Astrocyte (in vitro differentiated cells and primary cell): ENCODE data around the gene ARAP2. TPM values are rescaled to one million over a fixed set of nuclear protein-coding genes. Genes with fewer than 3 reads are reported as not detected.

ENCODE experiments used
- DNase-seq: peaks from one replicate; pipeline ENCODE4 v3.0.0-alpha.2; 2010; ENCODE audit warnings: low read depth
- FAIRE-seq: peaks from 2 replicates; lab custom pipeline; 2011; peaks lifted over from hg19 to GRCh38; lab: Jason Lieb, UNC
- H2AFZ ChIP-seq: 2 replicates; pipeline ENCODE4 v1.6.0; 2012; ENCODE audit warnings: low read depth, low read length, inconsistent platforms
- H3K27ac ChIP-seq: 2 replicates; pipeline ENCODE4 v1.5.1; 2011; ENCODE audit warnings: low read depth, low read length, inconsistent platforms
- H3K27me3 ChIP-seq: 2 replicates; pipeline ENCODE4 v1.6.0; 2011; ENCODE audit warnings: low read length, inconsistent platforms; ENCODE audit not compliant: insufficient read depth
- H3K36me3 ChIP-seq: 2 replicates; pipeline ENCODE4 v1.5.1; 2011; ENCODE audit warnings: low read length, inconsistent platforms; ENCODE audit not compliant: insufficient read depth
- H3K4me1 ChIP-seq: 2 replicates; pipeline ENCODE4 v1.5.1; 2011; ENCODE audit warnings: low read length, inconsistent platforms; ENCODE audit not compliant: insufficient read depth
- H3K4me2 ChIP-seq: 2 replicates; pipeline ENCODE4 v1.6.0; 2012; ENCODE audit warnings: low read length, inconsistent platforms
- H3K4me3 ChIP-seq: 2 replicates; pipeline ENCODE4 v1.5.1; 2011; ENCODE audit warnings: low read depth, mild to moderate bottlenecking, low read length, inconsistent platforms; ENCODE audit not compliant: insufficient read depth
- H3K79me2 ChIP-seq: 2 replicates; pipeline ENCODE4 v1.6.0; 2012; ENCODE audit warnings: mild to moderate bottlenecking, low read length, inconsistent platforms; ENCODE audit not compliant: insufficient read depth
- H3K9ac ChIP-seq: 2 replicates; pipeline ENCODE4 v1.6.0; 2012; ENCODE audit warnings: mild to moderate bottlenecking, low read length, inconsistent platforms
- H3K9me3 ChIP-seq: 2 replicates; pipeline ENCODE4 v1.5.1; 2012; ENCODE audit warnings: low read depth, mild to moderate bottlenecking, low read length, inconsistent platforms; ENCODE audit not compliant: insufficient read depth
- H4K20me1 ChIP-seq: 2 replicates; pipeline ENCODE4 v1.6.0; 2012; ENCODE audit warnings: low read length, inconsistent platforms; ENCODE audit not compliant: insufficient read depth
- H3K27ac Mint-ChIP-seq: one replicate; pipeline ENCODE4 v1.8.0; 2021; ENCODE audit warnings: mild to moderate bottlenecking, mixed read lengths; ENCODE audit not compliant: unreplicated experiment
- H3K27me3 Mint-ChIP-seq: one replicate; pipeline ENCODE4 v1.8.0; 2021; ENCODE audit warnings: low read depth, mixed read lengths; ENCODE audit not compliant: unreplicated experiment
- H3K36me3 Mint-ChIP-seq: one replicate; pipeline ENCODE4 v1.8.0; 2021; ENCODE audit warnings: low read depth, mixed read lengths; ENCODE audit not compliant: unreplicated experiment
- H3K4me1 Mint-ChIP-seq: one replicate; pipeline ENCODE4 v1.8.0; 2021; ENCODE audit warnings: low read depth, mixed read lengths; ENCODE audit not compliant: unreplicated experiment
- H3K4me3 Mint-ChIP-seq: one replicate; pipeline ENCODE4 v1.8.0; 2021; ENCODE audit warnings: mild to moderate bottlenecking, moderate library complexity, mixed read lengths; ENCODE audit not compliant: unreplicated experiment
- H3K9me3 Mint-ChIP-seq: one replicate; pipeline ENCODE4 v1.8.0; 2021; ENCODE audit warnings: mild to moderate bottlenecking, mixed read lengths; ENCODE audit not compliant: unreplicated experiment
- EZH2 ChIP-seq: IDR thresholded peaks from 2 replicates; pipeline ENCODE4 v1.6.1; 2012; ENCODE audit warnings: mild to moderate bottlenecking, low read length, inconsistent platforms; ENCODE audit not compliant: insufficient read depth
- total RNA-seq: library from RNA; stranded (reverse); gene quantifications from 2 replicates; pipeline ENCODE4 v1.2.1, GENCODE V29; 2021
- TF ChIP-seq, protein P1 (sequence below): IDR thresholded peaks from 2 replicates; pipeline ENCODE4 v1.5.1; 2011; ENCODE audit warnings: low read depth, mild to moderate bottlenecking, inconsistent platforms, low read length, moderate library complexity; ENCODE audit not compliant: insufficient read depth

ARAP2 gene
- total RNA-seq, 1 donor from 2014 or later: 9.6 TPM

- no peak overlapping the region for H2AFZ ChIP-seq
- H3K4me3 ChIP-seq: no peak overlapping the region
- Mint-ChIP-seq H3K27ac (no peak overlapping the region), H3K4me1 (no peaks in the 10 kb centered on the region), H3K9me3 (no peaks in the 10 kb centered on the region), H3K27me3 (no peaks in the 10 kb centered on the region), H3K36me3 (no peaks in the 10 kb centered on the region), H3K4me3 (no peak overlapping the region)
- no peaks in the 10 kb centered on the region for H3K4me1 ChIP-seq
- no peaks in the 10 kb centered on the region for H3K79me2 ChIP-seq
- H3K36me3 ChIP-seq: no peaks in the 10 kb centered on the region
- H3K27ac ChIP-seq: no peak overlapping the region
- no peaks in the 10 kb centered on the region for H3K9me3 ChIP-seq
- H4K20me1 ChIP-seq: no peaks in the 10 kb centered on the region
- H3K27me3 ChIP-seq: no peaks in the 10 kb centered on the region
- DNase-seq (no peak), FAIRE-seq (no peak)
- H3K9ac ChIP-seq: no peak overlapping the region
- TF ChIP-seq EZH2: no peak
- TF ChIP-seq, protein P1, sequence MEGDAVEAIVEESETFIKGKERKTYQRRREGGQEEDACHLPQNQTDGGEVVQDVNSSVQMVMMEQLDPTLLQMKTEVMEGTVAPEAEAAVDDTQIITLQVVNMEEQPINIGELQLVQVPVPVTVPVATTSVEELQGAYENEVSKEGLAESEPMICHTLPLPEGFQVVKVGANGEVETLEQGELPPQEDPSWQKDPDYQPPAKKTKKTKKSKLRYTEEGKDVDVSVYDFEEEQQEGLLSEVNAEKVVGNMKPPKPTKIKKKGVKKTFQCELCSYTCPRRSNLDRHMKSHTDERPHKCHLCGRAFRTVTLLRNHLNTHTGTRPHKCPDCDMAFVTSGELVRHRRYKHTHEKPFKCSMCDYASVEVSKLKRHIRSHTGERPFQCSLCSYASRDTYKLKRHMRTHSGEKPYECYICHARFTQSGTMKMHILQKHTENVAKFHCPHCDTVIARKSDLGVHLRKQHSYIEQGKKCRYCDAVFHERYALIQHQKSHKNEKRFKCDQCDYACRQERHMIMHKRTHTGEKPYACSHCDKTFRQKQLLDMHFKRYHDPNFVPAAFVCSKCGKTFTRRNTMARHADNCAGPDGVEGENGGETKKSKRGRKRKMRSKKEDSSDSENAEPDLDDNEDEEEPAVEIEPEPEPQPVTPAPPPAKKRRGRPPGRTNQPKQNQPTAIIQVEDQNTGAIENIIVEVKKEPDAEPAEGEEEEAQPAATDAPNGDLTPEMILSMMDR: no peak
- no peak overlapping the region for H3K4me2 ChIP-seq
Observed at GRCh38 chr4:36196145-36196913, 48.0 kb downstream of the ARAP2 start.

GRCh38 chr4:36192922-36193321 is 51.4 kb downstream of the ARAP2 start:
- Histone ChIP-seq H3K79me2 (no peaks in the 10 kb centered on the region), H3K9ac (no peak overlapping the region), H3K36me3 (no peaks in the 10 kb centered on the region), H3K27me3 (no peaks in the 10 kb centered on the region), H3K4me3 (no peak overlapping the region), H3K4me1 (no peaks in the 10 kb centered on the region), H3K4me2 (no peak overlapping the region), H2AFZ (no peak overlapping the region), H3K27ac (no peak overlapping the region), H4K20me1 (no peaks in the 10 kb centered on the region), H3K9me3 (no peaks in the 10 kb centered on the region)
- Mint-ChIP-seq H3K27ac (no peak overlapping the region), H3K9me3 (no peaks in the 10 kb centered on the region), H3K4me1 (peaks cover 8% of the 10 kb centered on the region), H3K27me3 (no peaks in the 10 kb centered on the region), H3K36me3 (no peaks in the 10 kb centered on the region), H3K4me3 (no peak overlapping the region)
- DNase-seq (no peak), FAIRE-seq (no peak)
- TF ChIP-seq EZH2: no peak
- TF ChIP-seq, protein P1: no peak
